ENCODE data around the gene EML4. TPM values are rescaled to one million over a fixed set of nuclear protein-coding genes. Genes with fewer than 3 reads are reported as not detected.

EML4 gene
- total and polyA plus RNA-seq, 10 of the 15 experiments (the other 5 are each of a cell fraction or from before 2014, with no cell fraction given) = 23.1 to 91.3 (median 77.4) TPM

DNA sequence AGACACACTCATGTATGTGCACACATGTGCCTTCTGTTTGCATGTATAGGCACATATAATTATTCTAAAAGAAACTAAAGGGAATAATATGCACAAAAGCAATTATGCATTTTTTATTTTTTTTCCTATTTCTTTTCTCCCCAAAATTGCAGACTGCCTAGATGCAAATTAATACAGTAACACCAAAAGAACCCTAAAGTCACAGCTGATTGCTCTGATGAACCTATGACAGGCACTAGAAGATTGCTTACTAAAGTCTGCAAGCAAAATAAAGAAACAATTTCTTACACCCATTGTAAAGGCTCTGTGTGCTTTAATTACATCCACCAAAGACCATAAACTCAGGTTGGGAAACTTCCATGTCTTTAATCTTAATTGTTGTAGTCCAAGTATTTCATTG lies 7.7 kb upstream of the EML4 start:
- intact Hi-C loops (cut with micrococcal nuclease; ENCODE audit: unreplicated experiment) (loop anchor here (2.0 kb wide), 1 partner anchor 17 kb away; no protein-coding TSS in a partner anchor), in situ Hi-C loops (cut with MboI) (no loop called here)
- ChIA-PET SMC1A (ENCODE audit: uncharacterized antibody, unreplicated experiment) (interaction anchor here (0.7 to 1.4 kb wide), 3 partner anchors 10 to 60 kb away, joined by 3 to 5 read pairs (median 3); no protein-coding TSS in a partner anchor), POLR2A (interaction anchor here (0.6 to 1.1 kb wide), 2 partner anchors 13 to 240 kb away, joined by 3 read pairs; no protein-coding TSS in a partner anchor), RAD21 (ENCODE audit: unreplicated experiment) (no interaction called here), CTCF (interaction anchor here (0.6 to 1.5 kb wide), 3 partner anchors 11 to 308 kb away, joined by 3 to 4 read pairs (median 4); no protein-coding TSS in a partner anchor)
- Histone ChIP-seq H3K9me3 (replicated peaks; ENCODE audit: control insufficient read depth, insufficient read depth, low read length) (no peaks in the 10 kb centered on the region), H3K36me3 (ENCODE audit: control insufficient read depth in 2 of 2, insufficient read depth in 2 of 2, low read length in 1 of 2) (no peaks in the 10 kb centered on the region), H2AFZ (ENCODE audit: control insufficient read depth, low read depth, low read length) (no peak overlapping the region), H3K4me1 (ENCODE audit: control insufficient read depth, insufficient read depth, low read length) (no peaks in the 10 kb centered on the region), H3K9ac (ENCODE audit: control insufficient read depth, insufficient read depth, low read length) (no peak overlapping the region), H3K4me3 (no peak overlapping the region), H3K27ac (ENCODE audit: control insufficient read depth, insufficient read depth) (no peak overlapping the region), H3K79me2 (ENCODE audit: control insufficient read depth, insufficient read depth, low read length) (no peaks in the 10 kb centered on the region), H3K27me3 (replicated peaks in 1 of 2; ENCODE audit: control insufficient read depth in 2 of 2, insufficient read depth in 2 of 2, low read length in 1 of 2) (no peaks in the 10 kb centered on the region), H4K20me1 (ENCODE audit: control insufficient read depth, insufficient read depth) (no peaks in the 10 kb centered on the region), H3K4me2 (ENCODE audit: control insufficient read depth, insufficient read depth) (no peak overlapping the region)
- ATAC-seq = no peak
- DNase-seq (ENCODE audit: low read depth, low spot score) = no peak
- no TSS peak for BruUV-seq (replicated peaks)
- TF ChIP-seq, protein P1, sequence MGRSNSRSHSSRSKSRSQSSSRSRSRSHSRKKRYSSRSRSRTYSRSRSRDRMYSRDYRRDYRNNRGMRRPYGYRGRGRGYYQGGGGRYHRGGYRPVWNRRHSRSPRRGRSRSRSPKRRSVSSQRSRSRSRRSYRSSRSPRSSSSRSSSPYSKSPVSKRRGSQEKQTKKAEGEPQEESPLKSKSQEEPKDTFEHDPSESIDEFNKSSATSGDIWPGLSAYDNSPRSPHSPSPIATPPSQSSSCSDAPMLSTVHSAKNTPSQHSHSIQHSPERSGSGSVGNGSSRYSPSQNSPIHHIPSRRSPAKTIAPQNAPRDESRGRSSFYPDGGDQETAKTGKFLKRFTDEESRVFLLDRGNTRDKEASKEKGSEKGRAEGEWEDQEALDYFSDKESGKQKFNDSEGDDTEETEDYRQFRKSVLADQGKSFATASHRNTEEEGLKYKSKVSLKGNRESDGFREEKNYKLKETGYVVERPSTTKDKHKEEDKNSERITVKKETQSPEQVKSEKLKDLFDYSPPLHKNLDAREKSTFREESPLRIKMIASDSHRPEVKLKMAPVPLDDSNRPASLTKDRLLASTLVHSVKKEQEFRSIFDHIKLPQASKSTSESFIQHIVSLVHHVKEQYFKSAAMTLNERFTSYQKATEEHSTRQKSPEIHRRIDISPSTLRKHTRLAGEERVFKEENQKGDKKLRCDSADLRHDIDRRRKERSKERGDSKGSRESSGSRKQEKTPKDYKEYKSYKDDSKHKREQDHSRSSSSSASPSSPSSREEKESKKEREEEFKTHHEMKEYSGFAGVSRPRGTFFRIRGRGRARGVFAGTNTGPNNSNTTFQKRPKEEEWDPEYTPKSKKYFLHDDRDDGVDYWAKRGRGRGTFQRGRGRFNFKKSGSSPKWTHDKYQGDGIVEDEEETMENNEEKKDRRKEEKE (IDR thresholded peaks at IDR 0.05) = no peak
- FAIRE-seq = no peak

DNA sequence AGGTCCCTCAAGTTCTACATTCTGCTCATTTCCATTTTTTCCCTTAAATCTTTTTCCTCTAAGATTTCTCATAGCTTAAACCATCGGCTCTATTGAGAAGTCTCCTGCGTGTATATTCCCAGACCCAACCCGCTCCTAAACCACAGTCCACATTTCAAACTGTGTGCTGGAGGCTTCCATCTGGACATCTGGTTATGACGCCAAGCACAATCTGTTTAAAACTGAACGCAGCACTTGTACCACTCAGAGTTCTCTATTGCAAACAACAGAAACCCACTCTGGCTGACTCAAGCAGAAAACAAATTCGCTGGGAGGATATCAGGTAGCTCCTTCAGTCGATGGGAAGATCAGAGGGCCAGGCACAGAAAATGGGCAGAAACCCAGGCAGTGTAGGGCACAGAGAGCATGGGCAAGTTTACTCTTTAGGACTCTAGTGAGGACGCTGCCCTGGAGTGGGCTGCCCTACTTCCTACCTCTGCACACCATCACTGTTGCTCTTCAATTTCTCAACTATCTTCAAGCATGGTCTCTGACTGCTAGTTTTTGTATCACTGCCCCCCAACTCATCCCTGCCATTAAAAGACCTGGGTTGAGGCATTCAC lies 5.6 kb upstream of the EML4 start:
- in situ Hi-C loops (cut with MboI) = no loop called here
- no peak overlapping the region for H3K27ac ChIP-seq (ENCODE audit: control insufficient read depth, insufficient read depth)
- ChIA-PET POLR2A (interaction anchor here (0.6 to 0.7 kb wide), 3 partner anchors 12 to 516 kb away, joined by 3 to 9 read pairs (median 4); no protein-coding TSS in a partner anchor), CTCF (interaction anchor here (0.6 to 1.4 kb wide), 3 partner anchors 15 to 572 kb away, joined by 3 to 4 read pairs (median 4); no protein-coding TSS in a partner anchor), SMC1A (ENCODE audit: uncharacterized antibody, unreplicated experiment) (interaction anchor here (0.9 to 1.1 kb wide), 3 partner anchors 17 to 65 kb away, joined by 3 read pairs; no protein-coding TSS in a partner anchor), RAD21 (ENCODE audit: unreplicated experiment) (interaction anchor here (1.3 kb wide), 1 partner anchor 22 kb away, joined by 3 read pairs; no protein-coding TSS in a partner anchor)
- intact Hi-C loops (cut with micrococcal nuclease; ENCODE audit: unreplicated experiment) = no loop called here
- H4K20me1 ChIP-seq (ENCODE audit: control insufficient read depth, insufficient read depth) = no peaks in the 10 kb centered on the region
- BruUV-seq (replicated peaks) = no TSS peak
- 57% methylated on average over 8 of the region's 8 CpGs for WGBS (ENCODE audit: insufficient coverage, insufficient replicate concordance, low lambda C conversion rate, missing lambda C conversion rate)
- FAIRE-seq = no peak
- no peaks in the 10 kb centered on the region for H3K36me3 ChIP-seq (ENCODE audit: control insufficient read depth in 2 of 2, insufficient read depth in 2 of 2, low read length in 1 of 2)
- H3K4me3 ChIP-seq = no peak overlapping the region
- no peak for DNase-seq (ENCODE audit: low read depth, low spot score)
- no peak for ATAC-seq
- no peaks in the 10 kb centered on the region for H3K79me2 ChIP-seq (ENCODE audit: control insufficient read depth, insufficient read depth, low read length)
- H3K4me2 ChIP-seq (ENCODE audit: control insufficient read depth, insufficient read depth) = no peak overlapping the region
- no peak overlapping the region for H2AFZ ChIP-seq (ENCODE audit: control insufficient read depth, low read depth, low read length)
- no peaks in the 10 kb centered on the region for H3K27me3 ChIP-seq (replicated peaks in 1 of 2; ENCODE audit: control insufficient read depth in 2 of 2, insufficient read depth in 2 of 2, low read length in 1 of 2)
- H3K4me1 ChIP-seq (ENCODE audit: control insufficient read depth, insufficient read depth, low read length) = no peaks in the 10 kb centered on the region
- no peaks in the 10 kb centered on the region for H3K9me3 ChIP-seq (replicated peaks; ENCODE audit: control insufficient read depth, insufficient read depth, low read length)
- no peak overlapping the region for H3K9ac ChIP-seq (ENCODE audit: control insufficient read depth, insufficient read depth, low read length)
- TF ChIP-seq, protein P2, sequence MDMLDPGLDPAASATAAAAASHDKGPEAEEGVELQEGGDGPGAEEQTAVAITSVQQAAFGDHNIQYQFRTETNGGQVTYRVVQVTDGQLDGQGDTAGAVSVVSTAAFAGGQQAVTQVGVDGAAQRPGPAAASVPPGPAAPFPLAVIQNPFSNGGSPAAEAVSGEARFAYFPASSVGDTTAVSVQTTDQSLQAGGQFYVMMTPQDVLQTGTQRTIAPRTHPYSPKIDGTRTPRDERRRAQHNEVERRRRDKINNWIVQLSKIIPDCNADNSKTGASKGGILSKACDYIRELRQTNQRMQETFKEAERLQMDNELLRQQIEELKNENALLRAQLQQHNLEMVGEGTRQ (IDR thresholded peaks at IDR 0.05; ENCODE audit: borderline replicate concordance, low read depth, low read length) = no peak
- TF ChIP-seq, protein P3, sequence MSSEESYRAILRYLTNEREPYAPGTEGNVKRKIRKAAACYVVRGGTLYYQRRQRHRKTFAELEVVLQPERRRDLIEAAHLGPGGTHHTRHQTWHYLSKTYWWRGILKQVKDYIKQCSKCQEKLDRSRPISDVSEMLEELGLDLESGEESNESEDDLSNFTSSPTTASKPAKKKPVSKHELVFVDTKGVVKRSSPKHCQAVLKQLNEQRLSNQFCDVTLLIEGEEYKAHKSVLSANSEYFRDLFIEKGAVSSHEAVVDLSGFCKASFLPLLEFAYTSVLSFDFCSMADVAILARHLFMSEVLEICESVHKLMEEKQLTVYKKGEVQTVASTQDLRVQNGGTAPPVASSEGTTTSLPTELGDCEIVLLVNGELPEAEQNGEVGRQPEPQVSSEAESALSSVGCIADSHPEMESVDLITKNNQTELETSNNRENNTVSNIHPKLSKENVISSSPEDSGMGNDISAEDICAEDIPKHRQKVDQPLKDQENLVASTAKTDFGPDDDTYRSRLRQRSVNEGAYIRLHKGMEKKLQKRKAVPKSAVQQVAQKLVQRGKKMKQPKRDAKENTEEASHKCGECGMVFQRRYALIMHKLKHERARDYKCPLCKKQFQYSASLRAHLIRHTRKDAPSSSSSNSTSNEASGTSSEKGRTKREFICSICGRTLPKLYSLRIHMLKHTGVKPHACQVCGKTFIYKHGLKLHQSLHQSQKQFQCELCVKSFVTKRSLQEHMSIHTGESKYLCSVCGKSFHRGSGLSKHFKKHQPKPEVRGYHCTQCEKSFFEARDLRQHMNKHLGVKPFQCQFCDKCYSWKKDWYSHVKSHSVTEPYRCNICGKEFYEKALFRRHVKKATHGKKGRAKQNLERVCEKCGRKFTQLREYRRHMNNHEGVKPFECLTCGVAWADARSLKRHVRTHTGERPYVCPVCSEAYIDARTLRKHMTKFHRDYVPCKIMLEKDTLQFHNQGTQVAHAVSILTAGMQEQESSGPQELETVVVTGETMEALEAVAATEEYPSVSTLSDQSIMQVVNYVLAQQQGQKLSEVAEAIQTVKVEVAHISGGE (CRISPR knock-in tag; IDR thresholded peaks at IDR 0.05) = no peak
